HG03378 (cell line): ENCODE measurements around the gene MAGI1.
"Not testable (repeated sequence)": the region's sequence is repeated elsewhere in the genome, so short reads cannot be mapped to it uniquely, and the experiment has no call there.

ENCODE experiments used
- ATAC-seq: cut with Tn5 transposase; IDR thresholded peaks from one replicate; pipeline ENCODE4 v1.9.1; 2021; ENCODE audit warnings: mild to moderate bottlenecking, moderate library complexity; ENCODE audit not compliant: unreplicated experiment

Gene MAGI1

GRCh38 chr3:66041116-66041515 lies 2.4 kb upstream of the MAGI1 start:
- ATAC-seq: no peak

- ATAC-seq: no peak
Measured at GRCh38 chr3:66039590-66039887, 821 bp upstream of the MAGI1 start.

- peak; percentile 27 for ATAC-seq
Measured at GRCh38 chr3:66038384-66038725, 363 bp downstream of the MAGI1 start.

- no peak for ATAC-seq
Measured at GRCh38 chr3:66037986-66038369, 740 bp downstream of the MAGI1 start.

GRCh38 chr3:66037330-66037985 lies 1.3 kb downstream of the MAGI1 start:
- ATAC-seq: no peak

- no peak for ATAC-seq
Measured at GRCh38 chr3:66036586-66037148, 2.1 kb downstream of the MAGI1 start.

- ATAC-seq: no peak
Measured at GRCh38 chr3:66035763-66036477, 2.8 kb downstream of the MAGI1 start.

- no peak for ATAC-seq
Measured at GRCh38 chr3:66033241-66034138, 5.2 kb downstream of the MAGI1 start.

GRCh38 chr3:66031102-66031698 lies 7.5 kb downstream of the MAGI1 start:
- no peak for ATAC-seq

- ATAC-seq: no peak
Measured at GRCh38 chr3:66029443-66029842, 9.3 kb downstream of the MAGI1 start.

GRCh38 chr3:66029014-66029413 lies 9.7 kb downstream of the MAGI1 start:
- no peak for ATAC-seq

GRCh38 chr3:66028457-66028856 lies 10.3 kb downstream of the MAGI1 start:
- ATAC-seq: no peak

- ATAC-seq: not testable (repeated sequence)
Measured at GRCh38 chr3:66027099-66027498, 11.6 kb downstream of the MAGI1 start.

GRCh38 chr3:66023738-66024385 lies 14.9 kb downstream of the MAGI1 start:
- no peak for ATAC-seq

GRCh38 chr3:66023229-66023628 lies 15.5 kb downstream of the MAGI1 start:
- ATAC-seq: no peak

GRCh38 chr3:66021731-66022131 lies 17.0 kb downstream of the MAGI1 start:
- no peak for ATAC-seq

- ATAC-seq: no peak
Measured at GRCh38 chr3:66019896-66020295, 18.8 kb downstream of the MAGI1 start.

- ATAC-seq: no peak
Measured at GRCh38 chr3:66018057-66019033, 20.4 kb downstream of the MAGI1 start.

GRCh38 chr3:66017591-66017990 lies 21.1 kb downstream of the MAGI1 start:
- no peak for ATAC-seq

GRCh38 chr3:66017084-66017483 lies 21.6 kb downstream of the MAGI1 start:
- ATAC-seq: no peak
